Activated naive CD4-positive, alpha-beta T cell treated with anti-CD3 and anti-CD28 coated beads, Interleukin-2, amount 50 U/mL, for 24 hours (primary cell): ENCODE data around the gene RUFY1.
"Not testable (repeated sequence)": the region's sequence is repeated elsewhere in the genome, so short reads cannot be mapped to it uniquely, and the experiment has no call there.

ENCODE experiments used
- H3K27ac Mint-ChIP-seq: one replicate; pipeline ENCODE4 v1.8.0; 2021; ENCODE audit warnings: mild to moderate bottlenecking, mixed read lengths
- H3K27me3 Mint-ChIP-seq: one replicate; pipeline ENCODE4 v1.8.0; 2021; ENCODE audit warnings: mixed read lengths
- H3K36me3 Mint-ChIP-seq: one replicate; pipeline ENCODE4 v1.8.0; 2021; ENCODE audit warnings: mixed read lengths
- H3K4me1 Mint-ChIP-seq: one replicate; pipeline ENCODE4 v1.8.0; 2021; ENCODE audit warnings: mixed read lengths
- H3K4me3 Mint-ChIP-seq: one replicate; pipeline ENCODE4 v1.8.0; 2021; ENCODE audit warnings: mild to moderate bottlenecking, mixed read lengths
- H3K9me3 Mint-ChIP-seq: one replicate; pipeline ENCODE4 v1.8.0; 2021; ENCODE audit warnings: mixed read lengths

Gene RUFY1

GRCh38 chr5:179620703-179621350 is 70.5 kb downstream of the RUFY1 start:
- peaks cover 66% of the 10 kb centered on the region for H3K4me1 Mint-ChIP-seq
- no peaks in the 10 kb centered on the region for H3K9me3 Mint-ChIP-seq
- H3K27ac Mint-ChIP-seq = peak overlapping the region; percentile 97
- no peaks in the 10 kb centered on the region for H3K27me3 Mint-ChIP-seq
- peaks cover 54% of the 10 kb centered on the region for H3K36me3 Mint-ChIP-seq
- peak overlapping the region; percentile 95 for H3K4me3 Mint-ChIP-seq

GRCh38 chr5:179621551-179622214 is 71.3 kb downstream of the RUFY1 start:
- Mint-ChIP-seq H3K36me3 (peaks cover 52% of the 10 kb centered on the region), H3K27me3 (no peaks in the 10 kb centered on the region), H3K4me3 (peak overlapping the region; percentile 95), H3K9me3 (no peaks in the 10 kb centered on the region), H3K27ac (peak overlapping the region; percentile 97), H3K4me1 (peaks cover 58% of the 10 kb centered on the region)

- no peaks in the 10 kb centered on the region for H3K9me3 Mint-ChIP-seq
- H3K4me1 Mint-ChIP-seq = peaks cover 42% of the 10 kb centered on the region
- H3K27me3 Mint-ChIP-seq = no peaks in the 10 kb centered on the region
- H3K36me3 Mint-ChIP-seq = peaks cover 39% of the 10 kb centered on the region
- peak within 1 kb of the TSS; percentile 99 for H3K27ac Mint-ChIP-seq
- H3K4me3 Mint-ChIP-seq = peak within 1 kb of the TSS; percentile 95
Measured at GRCh38 chr5:179623003-179623905, 72.9 kb downstream of the RUFY1 start, which contains the start of gene HNRNPH1. Gene HNRNPH1, minus strand, starts transcription at chr5:179623671. Its CDS starts 538 bp downstream, at chr5:179623133.

- no peaks in the 10 kb centered on the region for H3K27me3 Mint-ChIP-seq
- H3K9me3 Mint-ChIP-seq = no peaks in the 10 kb centered on the region
- H3K4me3 Mint-ChIP-seq = peak overlapping the region; percentile 95
- peaks cover 36% of the 10 kb centered on the region for H3K36me3 Mint-ChIP-seq
- H3K4me1 Mint-ChIP-seq = peaks cover 36% of the 10 kb centered on the region
- peak overlapping the region; percentile 99 for H3K27ac Mint-ChIP-seq
Measured at GRCh38 chr5:179623906-179624741, 73.8 kb downstream of the RUFY1 start.

- H3K36me3 Mint-ChIP-seq = peaks cover 32% of the 10 kb centered on the region
- no peaks in the 10 kb centered on the region for H3K9me3 Mint-ChIP-seq
- H3K27ac Mint-ChIP-seq = peak overlapping the region; percentile 99
- no peaks in the 10 kb centered on the region for H3K27me3 Mint-ChIP-seq
- peaks cover 33% of the 10 kb centered on the region for H3K4me1 Mint-ChIP-seq
- H3K4me3 Mint-ChIP-seq = peak overlapping the region; percentile 95
Measured at GRCh38 chr5:179624841-179625271, 74.5 kb downstream of the RUFY1 start.

- H3K4me3 Mint-ChIP-seq = peak overlapping the region; percentile 54
- not testable (repeated sequence) for H3K27ac Mint-ChIP-seq
Measured at GRCh38 chr5:179633501-179634369, 83.4 kb downstream of the RUFY1 start.

GRCh38 chr5:179634370-179635172 is 84.2 kb downstream of the RUFY1 start:
- not testable (repeated sequence) for H3K4me1 Mint-ChIP-seq, H3K4me3 Mint-ChIP-seq, H3K27ac Mint-ChIP-seq, H3K36me3 Mint-ChIP-seq, H3K27me3 Mint-ChIP-seq, H3K9me3 Mint-ChIP-seq

More at GRCh38 chr5:179633501-179634369, 83.4 kb downstream of the RUFY1 start:
- H3K36me3 Mint-ChIP-seq, H3K27me3 Mint-ChIP-seq, H3K4me1 Mint-ChIP-seq, H3K9me3 Mint-ChIP-seq: not testable (repeated sequence)

- H3K4me3 Mint-ChIP-seq, H3K27ac Mint-ChIP-seq, H3K27me3 Mint-ChIP-seq, H3K4me1 Mint-ChIP-seq, H3K36me3 Mint-ChIP-seq, H3K9me3 Mint-ChIP-seq: not testable (repeated sequence)
Measured at GRCh38 chr5:179639296-179639695, 88.9 kb downstream of the RUFY1 start.

GRCh38 chr5:179641745-179642144 is 91.4 kb downstream of the RUFY1 start:
- not testable (repeated sequence) for H3K27me3 Mint-ChIP-seq, H3K27ac Mint-ChIP-seq, H3K4me1 Mint-ChIP-seq, H3K9me3 Mint-ChIP-seq, H3K36me3 Mint-ChIP-seq, H3K4me3 Mint-ChIP-seq

- not testable (repeated sequence) for H3K27ac Mint-ChIP-seq, H3K27me3 Mint-ChIP-seq, H3K36me3 Mint-ChIP-seq, H3K9me3 Mint-ChIP-seq, H3K4me3 Mint-ChIP-seq, H3K4me1 Mint-ChIP-seq
Measured at GRCh38 chr5:179642626-179643025, 92.3 kb downstream of the RUFY1 start.

- H3K27me3 Mint-ChIP-seq, H3K4me3 Mint-ChIP-seq, H3K36me3 Mint-ChIP-seq, H3K4me1 Mint-ChIP-seq, H3K9me3 Mint-ChIP-seq, H3K27ac Mint-ChIP-seq: not testable (repeated sequence)
Measured at GRCh38 chr5:179643141-179643920, 93.0 kb downstream of the RUFY1 start.

GRCh38 chr5:179644766-179645165 is 94.4 kb downstream of the RUFY1 start:
- H3K27ac Mint-ChIP-seq = peak overlapping the region; percentile 46
- H3K27me3 Mint-ChIP-seq, H3K4me3 Mint-ChIP-seq, H3K9me3 Mint-ChIP-seq, H3K36me3 Mint-ChIP-seq, H3K4me1 Mint-ChIP-seq: not testable (repeated sequence)

- no peak overlapping the region for H3K27ac Mint-ChIP-seq
- H3K4me3 Mint-ChIP-seq = no peak overlapping the region
- H3K4me1 Mint-ChIP-seq = no peaks in the 10 kb centered on the region
- H3K27me3 Mint-ChIP-seq = no peaks in the 10 kb centered on the region
- no peaks in the 10 kb centered on the region for H3K9me3 Mint-ChIP-seq
- H3K36me3 Mint-ChIP-seq = no peaks in the 10 kb centered on the region
Measured at GRCh38 chr5:179648410-179648809, 98.1 kb downstream of the RUFY1 start.
